GM10248 (cell line): ENCODE results near the gene TRPM2.

Experiments
- CTCF ChIA-PET: fragments of 300-600 bp; sonication (Branson Sonifier 250); formaldehyde crosslinking; extraction: SDS; loops from one replicate; lab custom pipeline; 2021; ENCODE audit warnings: antibody characterized with exemption; lab: Yijun Ruan, JAX
- POLR2A ChIA-PET: fragments of 350-650 bp; sonication (Branson Sonifier 250); formaldehyde crosslinking; extraction: SDS; loops from one replicate; lab custom pipeline; 2020; ENCODE audit warnings: antibody characterized with exemption; lab: Yijun Ruan, JAX
- DNase-seq: peaks from one replicate; pipeline ENCODE4 v3.0.0; 2012; ENCODE audit errors: extremely low spot score
- TF ChIP-seq, protein P1 (sequence below): IDR thresholded peaks from 2 replicates; pipeline ENCODE4 v1.5.1; 2012; ENCODE audit warnings: mild to moderate bottlenecking, low read depth; ENCODE audit errors: extremely low read depth, missing control alignments, control extremely low read depth

TRPM2 gene

DNA sequence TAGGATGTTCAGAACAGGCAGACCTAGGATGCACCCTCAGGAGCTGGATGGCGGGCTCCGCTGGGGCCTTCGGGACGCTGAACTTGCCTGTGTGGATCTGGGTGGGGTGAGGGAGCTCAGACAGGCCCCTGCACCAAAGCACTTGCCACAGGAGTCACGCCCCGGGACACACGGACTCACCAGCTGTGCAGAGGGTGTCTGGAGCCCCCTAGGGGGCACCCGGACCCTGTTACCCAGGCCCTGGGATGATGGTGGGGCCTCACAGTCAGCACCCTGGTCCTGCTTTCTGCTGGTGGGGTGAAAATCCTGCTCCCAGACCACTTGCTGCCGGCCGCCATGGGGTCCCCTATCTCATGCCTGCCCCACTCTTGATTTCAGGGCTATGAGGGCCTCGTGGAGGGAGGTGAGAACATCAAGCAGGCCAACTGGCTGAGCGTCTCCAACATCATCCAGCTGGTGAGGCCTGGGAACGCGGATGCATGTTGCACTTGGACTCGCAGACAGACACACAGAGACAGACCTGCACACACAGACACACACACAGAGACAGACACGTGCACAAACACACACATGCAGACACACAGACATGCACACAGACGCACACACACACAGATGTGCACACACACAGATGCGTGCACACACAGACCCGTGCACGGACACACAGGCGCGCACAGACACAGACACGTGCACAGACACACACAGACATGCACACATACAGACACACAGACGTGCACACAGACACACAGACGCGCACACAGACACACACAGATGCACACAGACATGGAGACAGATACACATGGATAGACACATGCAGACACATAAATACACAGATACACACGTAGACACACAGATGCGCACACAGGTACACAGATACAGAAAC is 42.6 kb upstream of the TRPM2 start:
- no peak for DNase-seq
- POLR2A ChIA-PET, result interaction anchor here (0.6 kb wide), 1 partner anchor 243 kb away, joined by 3 read pairs; no protein-coding TSS in a partner anchor
- TF ChIP-seq, protein P1, sequence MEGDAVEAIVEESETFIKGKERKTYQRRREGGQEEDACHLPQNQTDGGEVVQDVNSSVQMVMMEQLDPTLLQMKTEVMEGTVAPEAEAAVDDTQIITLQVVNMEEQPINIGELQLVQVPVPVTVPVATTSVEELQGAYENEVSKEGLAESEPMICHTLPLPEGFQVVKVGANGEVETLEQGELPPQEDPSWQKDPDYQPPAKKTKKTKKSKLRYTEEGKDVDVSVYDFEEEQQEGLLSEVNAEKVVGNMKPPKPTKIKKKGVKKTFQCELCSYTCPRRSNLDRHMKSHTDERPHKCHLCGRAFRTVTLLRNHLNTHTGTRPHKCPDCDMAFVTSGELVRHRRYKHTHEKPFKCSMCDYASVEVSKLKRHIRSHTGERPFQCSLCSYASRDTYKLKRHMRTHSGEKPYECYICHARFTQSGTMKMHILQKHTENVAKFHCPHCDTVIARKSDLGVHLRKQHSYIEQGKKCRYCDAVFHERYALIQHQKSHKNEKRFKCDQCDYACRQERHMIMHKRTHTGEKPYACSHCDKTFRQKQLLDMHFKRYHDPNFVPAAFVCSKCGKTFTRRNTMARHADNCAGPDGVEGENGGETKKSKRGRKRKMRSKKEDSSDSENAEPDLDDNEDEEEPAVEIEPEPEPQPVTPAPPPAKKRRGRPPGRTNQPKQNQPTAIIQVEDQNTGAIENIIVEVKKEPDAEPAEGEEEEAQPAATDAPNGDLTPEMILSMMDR, result no peak
- CTCF ChIA-PET, result interaction anchor here (1.2 kb wide), 1 partner anchor 8 kb away, joined by 4 read pairs; no protein-coding TSS in a partner anchor

DNA sequence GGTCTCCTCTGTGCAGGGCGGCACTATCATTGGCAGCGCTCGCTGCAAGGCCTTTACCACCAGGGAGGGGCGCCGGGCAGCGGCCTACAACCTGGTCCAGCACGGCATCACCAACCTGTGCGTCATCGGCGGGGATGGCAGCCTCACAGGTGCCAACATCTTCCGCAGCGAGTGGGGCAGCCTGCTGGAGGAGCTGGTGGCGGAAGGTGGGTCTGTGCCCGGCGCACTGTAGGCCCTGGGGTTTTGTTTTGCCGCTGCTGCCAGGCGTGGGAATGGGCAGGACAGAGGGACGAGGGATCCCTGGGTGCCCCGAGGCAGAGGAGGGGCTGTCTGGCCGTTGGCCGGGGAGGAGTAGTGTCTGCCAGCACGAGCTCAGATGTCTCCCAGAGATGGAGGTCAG is 41.3 kb upstream of the TRPM2 start:
- TF ChIP-seq, protein P1, result no peak
- ChIA-PET POLR2A (no interaction called here), CTCF (no interaction called here)
- DNase-seq, result no peak

DNA sequence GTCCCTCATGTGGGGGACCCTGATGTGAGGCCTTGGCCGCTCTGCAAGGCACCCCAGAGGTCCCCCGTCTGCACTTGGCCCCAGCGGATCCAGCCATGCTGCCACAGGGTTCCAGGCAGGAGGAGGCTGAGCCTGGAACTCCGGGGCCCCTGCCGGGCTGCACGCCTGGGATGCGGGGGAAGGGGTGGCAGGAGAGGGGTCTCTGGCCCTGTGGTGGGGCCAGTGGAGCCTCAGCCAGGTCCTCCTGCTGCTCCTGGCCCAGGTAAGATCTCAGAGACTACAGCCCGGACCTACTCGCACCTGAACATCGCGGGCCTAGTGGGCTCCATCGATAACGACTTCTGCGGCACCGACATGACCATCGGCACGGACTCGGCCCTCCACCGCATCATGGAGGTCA is 40.7 kb upstream of the TRPM2 start:
- DNase-seq, result no peak
- CTCF ChIA-PET, result no interaction called here
- POLR2A ChIA-PET, result no interaction called here
- TF ChIP-seq, protein P1, result no peak

DNA sequence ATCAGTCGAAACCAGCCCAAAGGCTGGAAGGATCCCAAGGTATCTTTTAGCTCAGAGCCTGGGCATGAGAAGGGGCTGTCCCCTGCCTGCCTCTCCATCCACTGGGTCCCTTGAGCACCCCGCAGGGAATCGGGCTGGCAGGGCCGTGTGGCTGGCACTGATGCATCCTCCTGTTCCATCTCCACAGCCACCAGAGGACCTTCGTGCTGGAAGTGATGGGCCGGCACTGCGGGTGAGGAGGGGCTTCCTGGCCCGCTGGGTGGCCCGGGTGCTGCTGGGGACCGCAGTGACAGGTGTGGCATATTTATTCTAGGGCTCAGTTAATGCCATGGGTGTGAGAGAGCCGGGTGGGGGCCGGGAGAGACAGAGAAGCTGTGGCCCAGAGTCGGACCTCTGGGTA is 40.0 kb upstream of the TRPM2 start:
- ChIA-PET CTCF (no interaction called here), POLR2A (no interaction called here)
- TF ChIP-seq, protein P1, result no peak
- no peak for DNase-seq

DNA sequence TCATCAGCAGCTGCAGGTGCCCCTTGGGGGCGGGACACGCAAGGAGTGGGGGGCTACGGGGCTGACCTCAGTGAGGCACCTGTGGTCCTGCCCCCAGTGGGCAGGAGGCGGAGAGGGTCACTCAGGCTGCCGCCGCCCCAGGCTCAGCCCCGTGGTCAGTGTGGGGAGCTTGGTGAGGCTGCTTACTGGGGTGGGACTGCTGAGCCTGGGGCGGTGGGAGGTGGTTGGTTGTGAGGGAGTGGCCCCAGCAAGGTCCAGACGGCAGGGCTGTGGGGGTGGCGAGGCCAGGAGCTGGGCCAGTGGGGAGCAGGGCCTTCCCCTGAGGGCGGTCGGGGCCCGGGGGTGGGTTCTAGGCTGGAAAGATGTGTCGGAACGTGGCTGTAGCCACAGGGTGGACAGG is 39.3 kb upstream of the TRPM2 start:
- ChIA-PET CTCF (interaction anchor here (3.9 kb wide), 1 partner anchor 10 kb away, joined by 16 read pairs; no protein-coding TSS in a partner anchor), POLR2A (no interaction called here)
- DNase-seq, result no peak
- TF ChIP-seq, protein P1, result no peak

DNA sequence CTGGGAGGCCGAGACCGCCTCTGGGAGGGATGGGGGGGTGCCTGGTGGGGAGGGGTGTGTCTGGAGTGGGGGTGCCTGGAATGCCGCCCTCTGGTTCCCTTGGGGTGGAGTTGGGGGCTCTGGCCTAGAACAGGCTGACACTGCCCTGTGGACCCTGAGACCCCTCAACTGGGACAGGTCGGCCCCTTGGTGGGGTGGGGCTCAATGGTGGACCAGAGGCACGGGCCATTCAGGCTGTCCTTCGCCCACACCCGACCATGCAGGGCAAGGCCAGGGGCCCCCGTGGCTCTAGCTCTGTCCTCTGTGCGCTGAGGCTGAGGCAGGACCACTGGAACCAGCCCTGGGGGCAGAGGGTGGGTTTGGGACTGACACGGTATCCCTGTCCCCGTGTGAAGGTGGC is 38.9 kb upstream of the TRPM2 start:
- TF ChIP-seq, protein P1, result no peak
- ChIA-PET CTCF (interaction anchor here (1.3 to 3.9 kb wide), 2 partner anchors 10 to 17 kb away, joined by 4 to 16 read pairs; no protein-coding TSS in a partner anchor), POLR2A (no interaction called here)
- DNase-seq, result no peak
